8988T (cell line): ENCODE results near the gene BTN3A1.
"Not testable (repeated sequence)": the region's sequence is repeated elsewhere in the genome, so short reads cannot be mapped to it uniquely, and the experiment has no call there.

Experiments used
- DNase-seq: peaks from one replicate; pipeline ENCODE4 v3.0.0; 2011

BTN3A1 gene

DNA sequence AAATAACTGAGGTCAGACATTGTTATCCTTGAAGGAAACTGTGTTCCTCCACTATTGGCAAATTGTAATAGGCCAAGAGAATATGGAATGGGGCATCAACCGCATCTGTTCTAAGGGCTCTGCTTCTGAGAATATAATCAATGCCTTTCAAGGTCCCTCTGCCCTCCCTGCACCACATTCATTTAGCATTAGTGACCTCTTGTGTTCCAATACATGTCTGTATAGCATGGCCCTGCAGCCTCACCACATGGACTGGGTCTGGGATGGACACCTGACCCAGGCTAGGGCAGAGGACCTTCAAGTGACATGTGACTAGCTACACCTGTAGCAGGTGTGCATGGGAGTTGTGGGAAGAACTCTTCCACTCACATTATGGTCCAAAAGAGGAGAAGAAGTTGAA, 14.2 kb downstream of the BTN3A1 start:
- no peak for DNase-seq

DNA sequence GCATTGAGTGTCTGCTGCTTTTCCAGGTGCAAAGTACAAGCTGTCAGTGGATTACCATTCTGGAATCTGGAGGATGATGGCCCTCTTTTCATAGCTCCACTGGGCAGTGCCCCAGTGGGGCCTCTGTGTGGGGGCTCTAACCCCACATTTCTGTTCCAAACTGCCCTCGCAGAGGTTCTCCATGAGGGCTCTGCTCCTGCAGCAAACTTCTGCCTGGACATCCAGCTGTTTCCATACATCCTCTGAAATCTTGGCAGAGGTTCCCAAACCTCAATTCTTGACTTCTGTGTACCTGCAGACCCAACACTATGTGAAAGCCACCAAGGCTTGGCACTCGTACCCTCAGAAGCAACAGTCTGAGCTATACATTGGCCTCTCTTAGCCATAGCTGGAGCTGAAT, 16.0 kb downstream of the BTN3A1 start:
- DNase-seq, result not testable (repeated sequence)

DNA sequence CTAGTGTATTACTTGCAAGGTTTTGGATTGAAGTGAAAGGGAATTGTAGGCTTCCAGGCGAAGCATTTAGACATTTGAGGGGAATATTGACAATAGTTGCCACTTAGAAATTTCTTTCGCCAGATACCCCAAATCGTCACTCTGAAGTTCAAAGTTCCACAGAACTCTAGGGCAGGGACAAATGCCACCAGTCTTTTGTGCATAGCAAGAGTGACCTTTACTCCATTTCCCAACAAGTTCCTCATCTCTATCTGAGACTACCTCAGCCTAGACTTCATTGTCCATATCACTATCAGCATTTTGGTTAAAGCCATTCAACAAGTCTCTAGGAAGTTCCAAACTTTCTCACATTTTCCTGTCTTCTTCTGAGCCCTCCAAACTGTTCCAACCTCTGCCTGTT, 16.7 kb downstream of the BTN3A1 start:
- not testable (repeated sequence) for DNase-seq

DNA sequence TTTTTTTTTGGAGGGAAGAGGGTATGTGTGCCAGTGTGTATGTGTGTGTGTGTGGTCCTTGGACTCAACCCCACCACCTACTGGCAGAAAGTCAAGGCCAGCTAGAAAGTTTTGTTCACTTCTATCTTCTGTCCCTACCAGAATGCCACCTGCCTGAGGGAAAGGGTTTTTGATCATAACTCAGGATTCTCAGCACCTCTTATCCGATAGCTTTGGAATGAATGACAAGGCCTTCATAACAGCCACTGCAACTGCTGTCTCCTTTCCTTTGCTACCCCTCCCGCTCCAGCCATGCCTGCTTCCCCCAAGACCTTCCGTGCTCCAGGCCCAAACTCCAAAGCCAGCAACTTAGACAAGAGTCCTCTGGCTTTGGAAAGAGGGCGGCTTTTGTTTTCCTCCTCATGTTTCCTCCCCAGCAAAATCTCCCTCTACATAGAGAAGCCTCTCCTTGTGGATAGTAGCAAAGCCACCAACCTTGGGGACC, 18.7 kb downstream of the BTN3A1 start:
- DNase-seq, result no peak

DNA sequence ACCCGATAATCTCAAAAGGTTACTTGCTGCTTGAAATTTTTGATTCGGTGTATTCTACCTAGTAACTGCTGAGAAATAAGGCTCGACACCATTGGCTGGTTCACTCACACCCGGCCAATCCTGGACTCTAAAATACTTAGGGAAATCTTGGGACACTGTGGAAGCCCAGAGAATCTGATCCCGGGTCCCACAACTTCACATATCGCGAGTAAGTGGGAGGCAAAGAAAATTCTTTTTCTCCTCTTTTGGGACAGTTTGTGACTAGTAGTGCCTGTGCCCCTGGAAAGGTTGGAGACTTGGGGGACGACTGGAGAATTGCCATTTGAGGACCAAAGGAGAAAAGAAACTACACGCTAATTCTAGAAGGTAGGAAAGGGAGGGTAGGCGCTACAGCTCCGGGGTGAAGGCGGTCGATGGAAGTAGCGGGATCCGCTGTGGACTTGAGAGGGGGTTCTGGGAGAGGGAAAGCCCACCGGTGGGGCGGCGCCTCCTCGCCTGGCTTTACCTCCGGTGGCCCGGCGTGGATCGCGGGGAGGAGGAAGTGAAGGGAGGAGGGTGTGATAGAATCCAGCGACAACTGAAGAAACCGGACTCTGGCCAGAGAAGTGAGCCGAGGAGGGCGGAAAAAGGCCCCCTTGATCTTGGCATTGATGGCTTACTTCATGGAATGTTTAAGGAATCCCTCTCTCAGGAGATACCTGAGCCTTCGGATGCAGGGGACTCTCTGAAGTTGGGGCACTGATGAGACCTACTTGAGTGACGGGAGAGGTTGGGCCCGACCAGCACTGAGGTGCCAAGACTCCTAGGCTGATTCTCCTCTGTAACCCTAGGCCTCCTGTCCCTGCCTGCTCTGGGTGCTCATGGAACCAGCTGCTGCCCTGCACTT, 19.4 kb downstream of the BTN3A1 start:
- peak; percentile 65 for DNase-seq

DNA sequence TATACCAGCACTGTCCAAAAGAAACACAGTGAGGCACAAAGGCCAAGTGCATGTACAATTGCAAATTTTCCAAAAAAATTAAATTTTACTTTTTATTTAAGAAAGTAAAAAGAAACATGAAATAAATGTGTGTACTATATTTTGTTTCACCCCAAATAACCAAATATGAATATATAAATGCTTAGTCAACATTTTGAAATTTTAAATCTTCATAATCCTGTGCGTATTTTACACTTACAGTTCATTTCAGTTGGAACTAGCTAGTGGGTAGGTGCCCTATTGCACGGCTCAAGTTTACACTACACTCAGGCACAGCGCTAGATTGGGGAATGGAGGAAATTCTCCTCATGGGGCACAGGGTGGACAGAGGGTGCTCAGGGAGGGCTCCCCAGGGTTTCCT, 20.3 kb downstream of the BTN3A1 start:
- no peak for DNase-seq

DNA sequence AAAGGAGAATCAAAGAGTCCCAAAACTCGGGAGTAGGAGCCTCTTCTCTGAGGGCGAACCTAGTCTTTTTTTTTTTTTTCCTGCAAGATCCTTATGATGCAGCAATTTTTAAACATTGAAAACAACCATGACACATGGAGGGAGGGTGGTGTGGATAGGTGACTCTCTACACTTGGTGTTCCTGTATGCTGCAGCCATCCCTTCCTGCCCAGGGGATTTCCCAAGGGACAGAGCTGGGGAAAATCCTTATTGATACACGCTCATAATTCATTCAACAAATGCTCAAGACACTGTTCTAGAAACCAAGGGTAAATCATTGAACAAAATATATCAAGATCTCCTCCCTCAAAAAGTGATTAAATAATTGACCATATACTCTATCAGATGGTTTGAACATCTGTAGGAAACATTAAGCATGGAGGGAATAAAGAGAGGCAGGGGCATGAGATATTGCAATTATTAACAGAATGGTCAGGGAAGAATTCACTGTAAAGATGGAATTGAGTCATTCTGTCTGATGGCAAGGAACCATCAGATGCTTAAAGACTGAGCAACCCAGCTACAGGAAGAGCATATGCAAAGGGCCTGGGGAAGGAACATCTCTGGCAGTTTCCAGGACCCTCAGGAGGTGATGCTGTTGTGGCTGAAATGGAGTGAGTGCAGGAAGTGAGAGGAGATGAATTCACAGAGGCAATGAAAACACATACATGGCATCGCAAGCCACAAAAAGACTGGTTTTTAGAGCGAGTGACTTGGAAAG, 24.8 kb downstream of the BTN3A1 start:
- DNase-seq, result no peak

DNA sequence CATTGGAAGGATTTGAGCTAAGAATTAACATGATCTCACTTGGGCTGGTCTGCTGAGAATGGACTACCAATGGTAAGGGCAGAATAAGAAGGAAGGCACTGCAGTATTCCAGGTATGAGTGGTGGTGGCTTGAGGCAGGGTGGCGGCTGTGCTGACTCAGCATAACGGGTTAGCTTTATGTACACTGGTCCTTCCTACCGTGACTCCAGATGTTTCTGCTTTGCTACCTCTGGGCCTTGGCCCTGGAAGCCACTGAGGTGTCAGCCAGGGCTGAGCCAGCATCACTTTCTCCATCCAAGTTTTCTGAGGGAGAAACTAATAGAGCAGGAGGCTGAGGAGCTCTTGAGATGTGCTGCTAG, 25.4 kb downstream of the BTN3A1 start:
- no peak for DNase-seq

DNA sequence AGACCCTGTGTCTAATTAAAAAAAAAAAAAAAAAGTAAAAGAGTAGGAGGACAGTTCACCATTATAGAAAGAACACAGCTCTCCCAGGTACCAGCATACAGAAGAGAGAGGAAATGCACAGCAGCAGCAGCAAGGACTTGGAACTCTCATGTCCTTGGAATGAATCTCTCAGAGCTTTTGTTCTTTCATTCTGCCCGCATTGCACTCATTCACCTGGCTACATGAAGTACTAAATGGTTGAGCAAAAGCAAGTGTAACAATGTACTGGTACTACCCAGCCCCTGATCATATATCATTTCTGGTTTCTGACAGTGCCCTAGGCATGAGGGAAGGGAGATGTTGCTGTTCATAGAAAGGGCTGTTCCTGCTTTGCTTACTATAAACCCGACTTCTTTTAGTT, 26.1 kb downstream of the BTN3A1 start:
- DNase-seq, result no peak

DNA sequence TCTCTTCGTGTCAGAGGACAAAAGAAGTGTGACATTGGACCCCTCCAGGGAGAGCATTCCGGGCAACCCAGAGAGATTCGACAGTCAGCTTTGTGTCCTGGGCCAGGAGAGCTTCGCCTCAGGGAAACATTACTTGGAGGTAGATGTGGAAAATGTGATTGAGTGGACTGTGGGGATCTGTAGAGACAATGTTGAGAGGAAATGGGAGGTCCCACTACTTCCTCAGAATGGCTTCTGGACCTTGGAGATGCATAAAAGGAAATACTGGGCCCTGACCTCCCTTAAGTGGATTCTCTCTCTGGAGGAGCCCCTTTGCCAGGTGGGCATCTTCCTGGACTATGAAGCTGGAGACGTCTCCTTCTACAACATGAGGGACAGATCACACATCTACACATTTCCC, 28.7 kb downstream of the BTN3A1 start:
- no peak for DNase-seq

DNA sequence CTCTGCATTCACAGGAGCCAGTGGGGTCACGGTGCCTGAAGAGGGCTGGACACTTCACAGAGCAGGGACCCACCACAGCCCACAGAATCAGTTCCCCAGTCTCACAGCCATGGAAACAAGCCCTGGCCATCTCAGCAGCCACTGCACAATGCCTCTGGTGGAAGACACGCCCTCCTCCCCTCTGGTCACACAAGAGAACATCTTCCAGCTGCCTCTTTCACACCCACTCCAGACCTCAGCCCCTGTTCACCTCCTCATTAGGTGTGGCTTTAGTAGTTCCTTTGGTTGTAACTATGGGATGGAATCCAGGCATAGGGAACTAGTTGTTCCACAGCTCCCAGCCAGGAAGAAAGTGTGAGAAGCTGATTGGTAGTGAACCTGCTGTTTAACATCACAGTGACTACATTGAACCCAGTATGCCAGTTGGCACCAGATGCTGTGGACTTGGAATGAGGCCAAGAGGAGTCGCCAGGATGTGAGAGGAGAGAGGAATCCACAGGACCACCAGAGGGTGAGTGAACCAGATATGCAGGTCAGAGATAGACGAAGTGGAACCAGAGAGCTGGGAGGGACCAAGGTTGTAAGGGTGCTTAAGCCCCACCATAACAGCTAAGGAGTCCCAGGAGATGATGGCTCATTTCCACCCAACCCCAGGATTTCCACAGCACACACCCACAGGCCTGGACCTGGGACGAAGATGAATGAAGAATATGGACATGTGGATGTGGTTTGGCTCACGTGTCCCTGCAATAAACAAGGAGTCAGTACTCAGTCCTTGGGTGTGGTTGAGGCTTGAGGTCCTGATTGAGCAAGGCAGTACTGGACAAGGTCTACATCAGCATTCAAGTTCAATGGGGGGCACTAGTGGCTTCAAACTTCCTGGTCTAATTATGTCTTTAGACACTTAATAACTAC, 29.4 kb downstream of the BTN3A1 start:
- no peak for DNase-seq

DNA sequence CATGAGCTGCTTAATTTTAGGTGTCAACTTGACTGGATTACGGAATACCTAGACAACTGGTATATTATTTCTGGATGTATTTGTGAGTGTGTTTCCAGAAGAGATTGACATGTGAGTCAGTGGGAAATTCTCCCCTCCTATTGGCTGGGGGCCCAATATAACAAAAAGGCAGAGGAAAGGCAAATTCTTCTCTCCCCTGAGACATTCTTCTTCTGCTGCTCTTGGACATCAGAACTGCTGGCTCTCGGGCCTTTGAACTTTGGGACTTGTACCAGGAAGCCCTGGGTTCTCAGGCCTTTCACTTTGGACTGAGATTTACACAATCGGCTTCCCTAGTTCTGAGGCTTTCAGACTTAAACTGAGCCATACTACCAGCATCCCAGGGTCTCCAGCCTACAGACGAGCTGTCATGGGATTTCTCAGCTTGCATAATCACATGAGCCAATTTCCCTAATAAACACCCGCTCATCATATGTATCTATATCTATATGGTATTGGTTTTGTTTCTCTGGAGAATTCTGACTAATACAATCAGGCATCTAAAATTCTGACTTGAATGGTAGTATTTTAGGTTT, 30.6 kb downstream of the BTN3A1 start:
- no peak for DNase-seq

DNA sequence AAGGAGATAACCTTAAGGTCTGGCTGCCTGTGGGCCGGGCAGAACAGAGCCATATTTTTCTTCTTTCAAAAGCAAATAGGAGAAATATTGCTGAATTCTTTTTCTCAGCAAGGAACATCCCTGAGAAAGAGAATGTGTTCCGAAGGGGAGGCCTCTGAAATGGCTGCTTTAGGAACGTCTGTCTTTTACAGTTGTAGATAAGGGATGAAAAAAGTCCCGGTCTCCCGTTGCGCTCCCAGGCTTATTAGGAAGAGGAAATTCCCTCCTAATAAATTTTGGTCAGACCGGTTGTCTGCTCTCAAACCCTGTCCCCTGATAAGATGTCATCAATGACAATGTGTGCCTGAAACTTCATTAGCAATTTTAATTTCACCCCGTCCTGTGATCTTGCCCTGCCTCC, 31.6 kb downstream of the BTN3A1 start:
- DNase-seq, result not testable (repeated sequence)

DNA sequence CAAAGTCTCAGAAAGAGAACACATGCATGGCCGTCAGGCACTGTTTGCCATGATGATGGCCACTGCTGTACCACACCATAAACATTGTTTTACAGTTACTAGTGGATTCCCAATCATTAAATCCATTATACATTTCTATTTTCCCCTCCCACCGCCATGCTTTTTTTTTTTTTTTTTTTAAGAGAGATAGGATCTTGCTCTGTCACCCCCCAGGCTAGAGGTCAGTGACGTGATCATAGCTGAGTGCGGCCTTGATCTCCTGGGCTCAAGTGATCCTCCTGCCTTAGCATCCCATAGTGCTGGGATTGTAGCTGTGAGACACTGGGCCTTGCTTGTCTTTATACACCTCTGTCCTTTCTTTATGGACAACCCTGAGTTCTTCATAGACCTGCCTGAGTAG, 33.9 kb downstream of the BTN3A1 start:
- DNase-seq, result no peak

DNA sequence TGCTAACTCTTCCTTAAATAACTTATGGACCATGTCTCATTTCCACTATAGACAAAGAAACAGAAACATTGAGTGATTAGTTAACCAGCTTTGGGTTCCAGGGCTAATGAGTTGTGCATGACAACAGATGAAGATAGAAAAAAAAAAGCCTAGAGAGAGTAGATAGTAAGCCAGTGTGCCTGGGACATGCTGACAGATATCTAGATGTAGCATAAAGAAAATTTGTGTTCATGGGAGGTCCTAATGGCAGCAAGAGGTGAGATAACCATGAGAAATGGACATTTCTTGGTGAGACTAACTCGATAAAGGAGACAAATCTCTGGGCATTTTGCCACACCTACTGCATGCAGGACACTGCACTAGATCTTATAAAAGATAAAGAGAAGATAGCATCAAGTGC, 35.5 kb downstream of the BTN3A1 start:
- DNase-seq, result no peak

DNA sequence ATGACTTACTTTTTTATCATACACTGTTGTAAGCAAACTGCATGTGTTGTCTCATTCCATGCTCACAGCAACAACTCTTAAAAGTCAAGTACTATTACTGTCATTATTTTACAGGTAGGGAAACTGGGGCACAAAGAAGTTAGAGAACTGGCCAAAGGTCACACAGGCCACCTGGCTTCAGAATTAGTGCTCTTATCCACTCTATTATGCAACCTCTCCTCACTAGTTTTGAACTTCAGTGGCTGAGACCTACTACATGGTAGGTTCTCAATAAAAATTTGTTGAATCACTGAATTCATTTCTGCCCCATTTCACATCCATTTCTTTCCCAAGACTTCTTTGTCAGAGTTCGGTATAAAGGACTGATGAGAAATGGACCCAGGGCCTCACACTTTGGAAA, 35.9 kb downstream of the BTN3A1 start:
- DNase-seq, result no peak

DNA sequence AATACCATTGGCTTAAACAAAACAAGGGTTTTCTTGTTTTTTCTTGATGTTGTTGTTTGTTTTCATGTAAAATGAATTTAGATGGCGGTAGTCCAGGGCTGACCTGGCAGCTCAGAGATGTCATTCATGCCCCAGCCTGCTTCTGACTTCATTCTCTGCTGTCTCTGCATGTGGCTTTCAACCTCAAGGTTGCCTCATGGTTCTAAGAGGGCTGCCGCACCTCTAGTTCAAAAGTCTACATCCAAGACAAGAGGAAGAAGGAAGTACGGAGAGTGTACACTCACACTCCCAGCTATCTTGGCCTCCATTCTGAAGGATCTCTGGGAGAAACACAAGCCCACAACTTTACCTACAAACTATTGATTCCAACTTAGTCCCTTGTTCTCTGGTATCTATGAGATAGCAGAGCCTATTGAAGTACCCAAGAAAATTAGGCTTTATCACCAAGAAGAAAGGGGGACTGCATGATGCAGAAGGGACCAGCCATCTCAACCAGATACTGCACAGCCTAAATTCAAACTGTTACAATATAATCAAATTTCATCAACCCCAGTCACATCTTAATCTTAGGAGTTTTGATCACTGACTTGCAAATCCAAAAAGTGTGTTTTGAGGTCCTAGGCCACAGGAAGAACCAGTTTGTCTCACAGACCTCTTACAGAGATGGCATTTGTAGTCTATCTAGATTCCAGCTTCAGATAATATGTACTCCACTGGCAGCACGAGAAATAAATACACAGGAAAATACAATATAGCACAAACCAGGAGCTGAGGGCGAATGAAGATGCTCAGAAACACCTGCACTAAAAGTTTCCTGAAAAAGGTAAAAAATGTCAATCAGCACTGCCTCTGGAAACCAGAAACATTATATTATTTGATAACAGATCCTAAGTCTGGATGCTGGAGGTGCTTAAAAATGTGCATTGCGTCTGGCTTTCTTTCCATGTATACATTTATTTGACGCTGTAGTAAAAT, 37.4 kb downstream of the BTN3A1 start:
- no peak for DNase-seq

DNA sequence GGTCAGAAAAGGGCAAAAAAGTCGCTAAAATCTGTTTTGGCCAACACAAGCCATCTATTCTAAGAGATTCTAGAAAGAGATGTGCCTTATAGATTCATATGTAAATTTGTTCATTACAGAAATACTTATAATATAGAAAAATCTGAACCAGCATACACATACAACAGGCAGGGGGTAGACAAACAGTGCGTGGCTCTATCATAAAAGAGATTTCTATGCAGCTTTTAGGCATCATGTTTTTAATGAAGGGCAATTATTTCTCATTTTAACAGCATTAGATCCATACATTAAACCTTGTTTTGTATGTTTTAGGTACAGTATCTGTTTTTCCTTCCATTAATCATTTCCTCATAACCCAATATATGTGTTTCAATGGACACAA, 38.9 kb downstream of the BTN3A1 start:
- DNase-seq, result no peak

DNA sequence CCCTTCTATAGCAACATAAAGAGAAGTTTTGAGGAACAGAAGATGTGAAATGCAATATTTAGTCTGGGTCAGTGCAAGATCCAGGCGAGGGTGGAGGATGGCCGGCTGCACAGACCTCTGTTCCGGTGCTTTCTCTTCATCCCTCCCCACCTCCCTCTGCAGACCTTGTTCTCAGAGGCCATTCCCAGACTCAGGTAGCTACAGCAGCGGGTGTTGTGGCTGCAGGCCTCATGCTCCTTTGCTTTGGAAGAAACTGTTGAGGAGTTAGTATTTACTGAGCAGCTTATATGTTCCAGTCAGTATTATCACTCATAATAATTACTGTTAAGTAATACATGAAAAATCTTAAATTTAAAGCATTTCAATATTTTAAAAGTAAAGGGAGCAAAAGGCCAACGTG, 39.9 kb downstream of the BTN3A1 start:
- DNase-seq, result no peak

DNA sequence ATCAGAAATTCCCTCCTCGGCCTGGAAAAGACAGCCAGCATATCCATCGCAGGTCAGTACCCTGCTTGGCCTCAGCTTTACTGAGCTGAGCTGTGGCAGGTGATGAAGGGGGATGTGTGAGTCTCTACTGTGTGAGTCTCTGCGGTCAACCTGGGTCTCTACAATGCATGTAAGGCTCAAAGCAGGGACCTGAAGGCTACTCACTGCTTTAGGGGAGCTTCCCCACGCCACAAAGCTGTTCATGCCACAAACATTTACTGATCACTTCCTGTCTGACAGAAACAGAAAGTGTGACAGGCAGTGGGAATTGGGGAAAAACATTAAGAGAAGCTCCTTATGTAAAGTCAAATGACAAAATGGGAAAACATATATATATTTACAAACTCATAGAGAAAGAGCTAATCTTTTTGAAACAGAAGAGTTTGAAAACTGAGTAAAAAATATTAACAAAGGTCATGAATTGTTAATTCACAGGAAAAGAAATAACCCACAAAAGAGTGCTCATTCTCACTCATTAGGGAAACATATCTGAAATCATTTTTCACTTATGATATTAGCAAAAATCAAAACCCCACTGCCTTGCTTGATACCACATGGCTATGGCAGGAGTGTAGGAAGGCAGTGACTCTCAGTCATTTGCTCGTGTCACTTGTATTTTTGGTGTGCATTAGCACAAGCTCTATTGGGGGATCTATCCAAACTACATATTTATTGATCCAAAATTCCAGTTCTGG, 44.0 kb downstream of the BTN3A1 start:
- no peak for DNase-seq

DNA sequence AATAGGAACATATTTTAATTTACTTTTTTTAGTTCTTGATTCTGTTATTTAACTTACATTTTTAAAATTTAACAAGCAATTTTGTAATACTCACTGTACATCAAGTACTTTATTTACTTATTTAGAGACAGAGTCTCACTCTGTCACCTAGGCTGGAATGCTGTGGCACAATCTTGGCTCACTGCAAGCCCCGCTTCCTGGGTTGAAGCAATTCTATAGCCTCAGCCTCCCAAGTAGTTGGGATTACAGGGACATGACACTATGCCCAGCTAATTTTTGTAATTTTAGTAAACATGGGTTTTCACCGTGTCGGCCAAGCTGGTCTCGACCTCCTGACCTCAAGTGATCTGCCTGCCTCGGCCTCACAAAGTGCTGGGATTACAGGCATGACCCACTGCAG, 45.2 kb downstream of the BTN3A1 start:
- DNase-seq, result no peak
